Measurements from ENCODE around the gene EPS8L1.

The EPS8L1 gene

DNA sequence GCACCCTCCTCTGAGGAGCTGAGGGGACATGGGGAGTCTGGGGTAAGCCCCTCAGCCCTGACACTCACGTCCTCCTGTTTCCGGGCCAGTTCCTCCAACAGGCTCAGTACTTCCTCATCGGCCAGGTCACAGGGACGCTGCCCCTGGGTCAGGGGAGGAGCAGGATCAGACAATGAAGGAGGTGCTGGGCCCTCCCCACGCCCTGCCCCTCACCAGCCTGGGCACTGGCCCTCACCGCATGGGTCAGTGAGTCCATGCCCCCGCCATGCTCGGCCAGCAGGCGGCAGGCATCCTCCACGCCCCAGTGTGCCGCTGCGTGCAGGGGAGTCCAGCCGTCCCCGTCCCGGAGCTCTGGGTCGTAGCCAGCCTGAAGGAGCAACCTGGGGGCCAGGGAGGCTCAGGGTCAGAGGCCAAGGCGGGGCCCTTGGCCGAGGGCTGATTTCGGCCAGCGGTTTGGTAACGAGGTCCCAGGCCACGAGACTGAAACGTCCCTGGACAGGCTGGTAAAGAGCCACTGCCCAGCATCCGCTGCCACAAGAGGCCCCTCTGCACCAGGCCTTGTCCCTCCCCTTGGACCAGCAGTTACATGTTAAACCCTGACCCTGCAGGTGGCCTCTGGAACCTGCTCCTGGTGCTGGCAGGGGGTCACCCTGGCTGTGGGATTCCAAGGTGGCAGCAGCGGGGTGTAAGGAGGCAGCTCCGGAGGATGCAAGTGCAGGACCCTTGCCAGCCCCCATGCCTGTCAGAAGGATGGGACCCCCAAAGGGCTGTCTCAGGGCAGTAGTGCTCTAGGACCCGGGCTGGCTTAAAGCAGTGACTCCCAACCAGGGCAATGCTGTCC is 23.3 kb downstream of the EPS8L1 start:
- TF ChIP-seq RAD21 (IDR thresholded peaks at IDR 0.05; ENCODE audit: low read depth) (peak; percentile 29; the same call in 1 of the 2 replicates), ZBTB7A (IDR thresholded peaks at IDR 0.05; ENCODE audit: low read depth) (no peak)

DNA sequence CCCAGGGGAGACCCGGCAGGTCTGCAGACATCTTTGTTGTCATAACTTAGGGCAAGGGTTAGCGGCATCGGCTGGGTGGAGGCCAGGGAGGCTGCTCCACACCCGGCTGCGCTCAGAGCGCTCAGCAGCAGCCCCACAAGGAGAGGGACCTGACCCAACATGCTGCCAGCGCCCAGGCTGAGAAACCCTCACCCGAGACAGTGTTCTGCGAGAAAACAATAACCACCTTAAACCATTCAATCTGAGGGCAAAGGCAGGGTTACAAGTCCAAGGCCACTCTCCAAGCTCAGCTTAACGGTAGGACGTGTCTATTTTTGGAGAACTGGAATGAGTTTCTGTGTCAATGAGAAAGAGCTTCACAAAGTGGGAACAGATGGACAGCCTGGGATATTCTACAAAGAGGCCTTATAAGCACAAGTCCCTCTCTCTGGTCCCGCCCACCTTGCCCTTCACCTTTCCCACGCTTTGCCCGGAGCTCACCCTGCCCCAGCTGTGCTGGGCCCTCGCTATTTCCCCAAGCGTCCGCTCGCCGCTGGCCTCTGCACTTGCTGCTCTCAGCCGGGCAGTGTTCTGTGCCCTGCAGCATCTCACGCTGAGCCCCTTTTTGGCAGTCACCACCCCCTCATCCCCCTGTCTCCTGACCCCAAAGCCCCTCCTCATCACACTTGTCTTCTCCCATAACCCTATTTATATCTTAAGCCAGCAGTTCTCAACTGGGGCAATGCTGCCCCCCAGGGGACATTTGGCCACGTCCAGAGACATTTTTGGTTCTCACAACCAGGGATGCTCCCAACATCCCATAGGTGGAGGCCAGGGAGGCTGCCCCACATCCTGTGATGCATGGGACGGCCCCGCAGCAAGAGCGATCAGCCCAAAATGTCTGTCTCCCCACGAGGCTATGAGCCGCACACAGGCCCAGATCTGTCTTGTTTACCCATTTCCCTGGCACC is 24.2 kb downstream of the EPS8L1 start:
- TF ChIP-seq TEAD4 (IDR thresholded peaks at IDR 0.05): no peak
- peak; percentile 23; the same call in 1 of the 2 replicates for TF ChIP-seq RAD21 (IDR thresholded peaks at IDR 0.05; ENCODE audit: low read depth)

DNA sequence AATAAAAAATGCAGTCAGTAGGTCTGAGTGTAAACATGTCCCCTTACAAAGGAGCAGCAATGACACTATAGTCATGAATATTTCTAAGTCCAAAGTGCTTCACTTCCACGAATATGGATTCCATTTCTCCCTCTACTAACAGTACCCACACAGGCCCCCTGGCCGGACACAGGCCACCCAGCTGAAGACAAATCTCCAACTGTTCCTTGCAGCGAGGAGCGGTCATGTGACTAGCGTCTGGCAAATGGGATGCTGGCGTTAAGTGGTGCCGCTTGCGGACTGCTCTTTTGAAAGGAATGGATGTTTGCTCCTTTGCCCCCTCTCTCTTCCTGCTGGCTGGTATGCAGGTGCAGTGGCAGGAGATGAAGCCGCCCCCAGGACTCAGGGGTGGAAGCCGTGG is 25.6 kb downstream of the EPS8L1 start:
- TF ChIP-seq EGR1 (IDR thresholded peaks at IDR 0.05) (no peak), YY1 (IDR thresholded peaks at IDR 0.05; ENCODE audit: low read depth) (no peak), ZBTB7A (IDR thresholded peaks at IDR 0.05; ENCODE audit: low read depth) (no peak), TAF1 (IDR thresholded peaks at IDR 0.05; ENCODE audit: low read depth) (no peak), TCF12 (IDR thresholded peaks at IDR 0.05; ENCODE audit: low read depth) (no peak), RAD21 (IDR thresholded peaks at IDR 0.05; ENCODE audit: low read depth) (no peak), FOXM1 (IDR thresholded peaks at IDR 0.05; ENCODE audit: borderline replicate concordance, low read depth) (no peak), TEAD4 (IDR thresholded peaks at IDR 0.05) (no peak), CREB1 (IDR thresholded peaks at IDR 0.05; ENCODE audit: low read depth) (no peak)
- TF ChIP-seq, protein P1, sequence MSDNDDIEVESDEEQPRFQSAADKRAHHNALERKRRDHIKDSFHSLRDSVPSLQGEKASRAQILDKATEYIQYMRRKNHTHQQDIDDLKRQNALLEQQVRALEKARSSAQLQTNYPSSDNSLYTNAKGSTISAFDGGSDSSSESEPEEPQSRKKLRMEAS (IDR thresholded peaks at IDR 0.05): no peak

GRCh38 chr19:55103190-55103589 is 27.5 kb downstream of the EPS8L1 start:
- TF ChIP-seq NFIC (IDR thresholded peaks at IDR 0.05) (no peak), TEAD4 (IDR thresholded peaks at IDR 0.05) (no peak), CEBPB (IDR thresholded peaks at IDR 0.05) (no peak), EP300 (IDR thresholded peaks at IDR 0.05; ENCODE audit: borderline replicate concordance) (no peak), RAD21 (IDR thresholded peaks at IDR 0.05; ENCODE audit: low read depth) (no peak), FOXM1 (IDR thresholded peaks at IDR 0.05; ENCODE audit: borderline replicate concordance, low read depth) (no peak), CREB1 (IDR thresholded peaks at IDR 0.05; ENCODE audit: low read depth) (no peak), EGR1 (IDR thresholded peaks at IDR 0.05) (no peak), TAF1 (IDR thresholded peaks at IDR 0.05; ENCODE audit: low read depth) (no peak), TCF12 (IDR thresholded peaks at IDR 0.05; ENCODE audit: low read depth) (no peak), YY1 (IDR thresholded peaks at IDR 0.05; ENCODE audit: low read depth) (no peak), ZBTB7A (IDR thresholded peaks at IDR 0.05; ENCODE audit: low read depth) (no peak)
- TF ChIP-seq, protein P2, sequence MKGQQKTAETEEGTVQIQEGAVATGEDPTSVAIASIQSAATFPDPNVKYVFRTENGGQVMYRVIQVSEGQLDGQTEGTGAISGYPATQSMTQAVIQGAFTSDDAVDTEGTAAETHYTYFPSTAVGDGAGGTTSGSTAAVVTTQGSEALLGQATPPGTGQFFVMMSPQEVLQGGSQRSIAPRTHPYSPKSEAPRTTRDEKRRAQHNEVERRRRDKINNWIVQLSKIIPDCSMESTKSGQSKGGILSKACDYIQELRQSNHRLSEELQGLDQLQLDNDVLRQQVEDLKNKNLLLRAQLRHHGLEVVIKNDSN (IDR thresholded peaks at IDR 0.05): no peak
- TF ChIP-seq, protein P3, sequence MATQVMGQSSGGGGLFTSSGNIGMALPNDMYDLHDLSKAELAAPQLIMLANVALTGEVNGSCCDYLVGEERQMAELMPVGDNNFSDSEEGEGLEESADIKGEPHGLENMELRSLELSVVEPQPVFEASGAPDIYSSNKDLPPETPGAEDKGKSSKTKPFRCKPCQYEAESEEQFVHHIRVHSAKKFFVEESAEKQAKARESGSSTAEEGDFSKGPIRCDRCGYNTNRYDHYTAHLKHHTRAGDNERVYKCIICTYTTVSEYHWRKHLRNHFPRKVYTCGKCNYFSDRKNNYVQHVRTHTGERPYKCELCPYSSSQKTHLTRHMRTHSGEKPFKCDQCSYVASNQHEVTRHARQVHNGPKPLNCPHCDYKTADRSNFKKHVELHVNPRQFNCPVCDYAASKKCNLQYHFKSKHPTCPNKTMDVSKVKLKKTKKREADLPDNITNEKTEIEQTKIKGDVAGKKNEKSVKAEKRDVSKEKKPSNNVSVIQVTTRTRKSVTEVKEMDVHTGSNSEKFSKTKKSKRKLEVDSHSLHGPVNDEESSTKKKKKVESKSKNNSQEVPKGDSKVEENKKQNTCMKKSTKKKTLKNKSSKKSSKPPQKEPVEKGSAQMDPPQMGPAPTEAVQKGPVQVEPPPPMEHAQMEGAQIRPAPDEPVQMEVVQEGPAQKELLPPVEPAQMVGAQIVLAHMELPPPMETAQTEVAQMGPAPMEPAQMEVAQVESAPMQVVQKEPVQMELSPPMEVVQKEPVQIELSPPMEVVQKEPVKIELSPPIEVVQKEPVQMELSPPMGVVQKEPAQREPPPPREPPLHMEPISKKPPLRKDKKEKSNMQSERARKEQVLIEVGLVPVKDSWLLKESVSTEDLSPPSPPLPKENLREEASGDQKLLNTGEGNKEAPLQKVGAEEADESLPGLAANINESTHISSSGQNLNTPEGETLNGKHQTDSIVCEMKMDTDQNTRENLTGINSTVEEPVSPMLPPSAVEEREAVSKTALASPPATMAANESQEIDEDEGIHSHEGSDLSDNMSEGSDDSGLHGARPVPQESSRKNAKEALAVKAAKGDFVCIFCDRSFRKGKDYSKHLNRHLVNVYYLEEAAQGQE (IDR thresholded peaks at IDR 0.05; ENCODE audit: low read depth): no peak
- TF ChIP-seq, protein P1 (IDR thresholded peaks at IDR 0.05): no peak

DNA sequence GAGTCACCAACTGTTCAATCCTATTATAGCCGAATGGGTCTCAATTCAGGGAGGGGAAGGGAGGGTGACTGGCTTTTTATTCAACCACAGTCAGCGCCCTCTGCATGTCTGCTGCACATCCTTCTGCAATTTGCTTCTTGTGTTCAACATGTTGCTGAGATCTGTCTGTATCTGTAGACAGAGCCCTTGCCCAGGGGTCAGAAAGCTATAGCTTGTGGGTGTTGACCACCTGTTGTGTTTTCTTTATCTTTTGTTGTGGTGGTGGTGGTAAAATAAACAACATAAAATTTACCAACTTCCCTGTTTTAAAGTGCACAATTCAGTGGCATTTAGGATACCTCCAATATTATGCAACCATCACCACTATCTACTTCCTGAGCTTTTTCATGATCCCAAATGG is 29.6 kb downstream of the EPS8L1 start:
- TF ChIP-seq TCF12 (IDR thresholded peaks at IDR 0.05; ENCODE audit: low read depth): no peak
- no peak for TF ChIP-seq NFIC (IDR thresholded peaks at IDR 0.05)
- TF ChIP-seq FOXM1 (IDR thresholded peaks at IDR 0.05; ENCODE audit: borderline replicate concordance, low read depth): no peak
- no peak for TF ChIP-seq EGR1 (IDR thresholded peaks at IDR 0.05)
- TF ChIP-seq RAD21 (IDR thresholded peaks at IDR 0.05; ENCODE audit: low read depth): no peak
- no peak for TF ChIP-seq EP300 (IDR thresholded peaks at IDR 0.05; ENCODE audit: borderline replicate concordance)
- TF ChIP-seq ZBTB7A (IDR thresholded peaks at IDR 0.05; ENCODE audit: low read depth): no peak
- TF ChIP-seq, protein P1 (IDR thresholded peaks at IDR 0.05): no peak
- TF ChIP-seq, protein P3 (IDR thresholded peaks at IDR 0.05; ENCODE audit: low read depth): no peak
- TF ChIP-seq, protein P2 (IDR thresholded peaks at IDR 0.05): no peak
- TF ChIP-seq TEAD4 (IDR thresholded peaks at IDR 0.05): no peak
- no peak for TF ChIP-seq TAF1 (IDR thresholded peaks at IDR 0.05; ENCODE audit: low read depth)
- TF ChIP-seq CEBPB (IDR thresholded peaks at IDR 0.05): no peak
- TF ChIP-seq YY1 (IDR thresholded peaks at IDR 0.05; ENCODE audit: low read depth): no peak
- no peak for TF ChIP-seq CREB1 (IDR thresholded peaks at IDR 0.05; ENCODE audit: low read depth)

All from Ishikawa (cell line).